Activated CD8-positive, alpha-beta T cell treated with anti-CD3 and anti-CD28 coated beads, Interleukin-2, amount 10 ng/mL, durations not matched to agents 7 days and 5 days (primary cell): Measurements from ENCODE around the gene SHBG. TPM values are rescaled to one million over a fixed set of nuclear protein-coding genes. Genes with fewer than 3 reads are reported as not detected.

Experiments used
- ATAC-seq: fragments of 150-1000 bp; cut with Tn5 transposase; one replicate; pipeline ENCODE4 v1.10.0; 2021; ENCODE audit warnings: moderate library complexity
- CTCF ChIA-PET: fragments of 350-600 bp; sonication (Branson Sonifier 250); formaldehyde crosslinking; loops from one replicate; lab custom pipeline; 2021; ENCODE audit warnings: antibody characterized with exemption; lab: Charles Lee
- POLR2A ChIA-PET: fragments of 350-600 bp; sonication (Branson Sonifier 250); formaldehyde crosslinking; loops from one replicate; lab custom pipeline; 2021; ENCODE audit warnings: antibody characterized with exemption; lab: Charles Lee
- DNase-seq: peaks from one replicate; pipeline ENCODE4 v3.0.0-alpha.2; 2020
- H3K27ac Mint-ChIP-seq: one replicate; pipeline ENCODE4 v1.8.0; 2021; ENCODE audit warnings: mild to moderate bottlenecking, mixed read lengths
- H3K27me3 Mint-ChIP-seq: one replicate; pipeline ENCODE4 v1.8.0; 2021; ENCODE audit warnings: low read depth, mixed read lengths
- H3K36me3 Mint-ChIP-seq: one replicate; pipeline ENCODE4 v1.8.0; 2021; ENCODE audit warnings: low read depth, mixed read lengths
- H3K4me1 Mint-ChIP-seq: one replicate; pipeline ENCODE4 v1.8.0; 2021; ENCODE audit warnings: low read depth, mixed read lengths
- H3K4me3 Mint-ChIP-seq: one replicate; pipeline ENCODE4 v1.8.0; 2021; ENCODE audit warnings: mild to moderate bottlenecking, mixed read lengths
- H3K9me3 Mint-ChIP-seq: one replicate; pipeline ENCODE4 v1.8.0; 2022; ENCODE audit warnings: mixed read lengths; ENCODE audit not compliant: insufficient read depth
- total RNA-seq, 2 experiments: library from RNA; stranded (reverse); gene quantifications; one replicate each; pipeline ENCODE4 v1.2.3, GENCODE V29; 2021

Gene SHBG
- total RNA-seq, 2 experiments from 2014 or later = not detected

DNA sequence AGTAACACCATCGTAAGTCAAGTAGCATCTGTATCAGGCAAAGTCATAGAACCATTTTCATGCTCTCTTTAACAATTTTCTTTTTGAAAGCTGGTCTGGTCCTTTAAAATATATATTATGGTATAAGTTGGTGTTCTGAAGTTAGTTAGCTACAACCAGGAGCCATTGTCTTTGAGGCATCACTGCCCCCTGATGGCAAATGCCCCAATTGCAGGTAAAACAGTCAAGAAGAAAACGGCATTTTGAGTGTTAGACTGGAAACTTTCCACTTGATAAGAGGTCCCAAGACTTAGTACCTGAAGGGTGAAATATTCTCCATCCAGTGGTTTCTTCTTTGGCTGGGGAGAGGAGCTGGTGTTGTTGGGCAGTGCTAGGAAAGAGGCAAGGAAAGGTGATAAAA is 43.3 kb downstream of the SHBG start:
- ChIA-PET CTCF (interaction anchor here (0.8 to 4.4 kb wide), 9 partner anchors 11 to 89 kb away, joined by 3 to 43 read pairs (median 5); partner anchors contain the start of genes MPDU1, SAT2, TP53 and WRAP53), POLR2A (interaction anchor here (1.4 kb wide), 1 partner anchor 14 kb away, joined by 8 read pairs; the partner anchor contains the start of gene TP53)
- no peak overlapping the region for H3K27ac Mint-ChIP-seq
- no peak overlapping the region for H3K4me3 Mint-ChIP-seq
- ATAC-seq (no peak), DNase-seq (peak; percentile 59)
- H3K9me3 Mint-ChIP-seq = peaks cover 11% of the 10 kb centered on the region
- H3K36me3 Mint-ChIP-seq = peaks cover 57% of the 10 kb centered on the region
- H3K4me1 Mint-ChIP-seq = no peaks in the 10 kb centered on the region
- H3K27me3 Mint-ChIP-seq = no peaks in the 10 kb centered on the region

DNA sequence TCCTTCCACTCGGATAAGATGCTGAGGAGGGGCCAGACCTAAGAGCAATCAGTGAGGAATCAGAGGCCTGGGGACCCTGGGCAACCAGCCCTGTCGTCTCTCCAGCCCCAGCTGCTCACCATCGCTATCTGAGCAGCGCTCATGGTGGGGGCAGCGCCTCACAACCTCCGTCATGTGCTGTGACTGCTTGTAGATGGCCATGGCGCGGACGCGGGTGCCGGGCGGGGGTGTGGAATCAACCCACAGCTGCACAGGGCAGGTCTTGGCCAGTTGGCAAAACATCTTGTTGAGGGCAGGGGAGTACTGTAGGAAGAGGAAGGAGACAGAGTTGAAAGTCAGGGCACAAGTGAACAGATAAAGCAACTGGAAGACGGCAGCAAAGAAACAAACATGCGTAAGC is 45.0 kb downstream of the SHBG start:
- Mint-ChIP-seq H3K27me3 (no peaks in the 10 kb centered on the region), H3K4me1 (no peaks in the 10 kb centered on the region), H3K36me3 (peaks cover 56% of the 10 kb centered on the region), H3K4me3 (no peak overlapping the region), H3K27ac (no peak overlapping the region), H3K9me3 (peaks cover 11% of the 10 kb centered on the region)
- ATAC-seq (no peak), DNase-seq (no peak)
- CTCF ChIA-PET = interaction anchor here (4.4 kb wide), 1 partner anchor 13 kb away, joined by 43 read pairs; the partner anchor contains the start of genes TP53 and WRAP53
- POLR2A ChIA-PET = interaction anchor here (0.6 to 3.6 kb wide), 2 partner anchors 12 to 148 kb away, joined by 8 to 21 read pairs; partner anchors contain the start of gene TP53

DNA sequence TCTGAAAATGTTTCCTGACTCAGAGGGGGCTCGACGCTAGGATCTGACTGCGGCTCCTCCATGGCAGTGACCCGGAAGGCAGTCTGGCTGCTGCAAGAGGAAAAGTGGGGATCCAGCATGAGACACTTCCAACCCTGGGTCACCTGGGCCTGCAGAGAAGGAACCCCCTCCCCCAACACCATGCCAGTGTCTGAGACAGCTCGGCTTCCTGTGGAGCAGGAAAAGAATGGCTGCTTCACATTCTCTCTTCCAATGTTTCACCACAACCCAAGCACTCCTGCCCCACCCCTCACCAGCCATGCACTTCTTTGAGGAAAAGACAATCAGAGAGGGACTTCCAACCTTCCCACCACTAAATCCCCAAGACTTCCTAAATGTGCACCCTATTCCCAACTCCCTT is 46.6 kb downstream of the SHBG start:
- Mint-ChIP-seq H3K27ac (no peak overlapping the region), H3K4me1 (no peaks in the 10 kb centered on the region), H3K36me3 (peaks cover 46% of the 10 kb centered on the region), H3K9me3 (peaks cover 11% of the 10 kb centered on the region), H3K27me3 (no peaks in the 10 kb centered on the region), H3K4me3 (no peak overlapping the region)
- DNase-seq = no peak
- ChIA-PET CTCF (interaction anchor here (1.0 to 1.4 kb wide), 2 partner anchors 11 to 44 kb away, joined by 3 to 4 read pairs; no protein-coding TSS in a partner anchor), POLR2A (interaction anchor here (3.6 kb wide), 1 partner anchor 10 kb away, joined by 21 read pairs; the partner anchor contains the start of gene TP53)
- no peak for ATAC-seq

DNA sequence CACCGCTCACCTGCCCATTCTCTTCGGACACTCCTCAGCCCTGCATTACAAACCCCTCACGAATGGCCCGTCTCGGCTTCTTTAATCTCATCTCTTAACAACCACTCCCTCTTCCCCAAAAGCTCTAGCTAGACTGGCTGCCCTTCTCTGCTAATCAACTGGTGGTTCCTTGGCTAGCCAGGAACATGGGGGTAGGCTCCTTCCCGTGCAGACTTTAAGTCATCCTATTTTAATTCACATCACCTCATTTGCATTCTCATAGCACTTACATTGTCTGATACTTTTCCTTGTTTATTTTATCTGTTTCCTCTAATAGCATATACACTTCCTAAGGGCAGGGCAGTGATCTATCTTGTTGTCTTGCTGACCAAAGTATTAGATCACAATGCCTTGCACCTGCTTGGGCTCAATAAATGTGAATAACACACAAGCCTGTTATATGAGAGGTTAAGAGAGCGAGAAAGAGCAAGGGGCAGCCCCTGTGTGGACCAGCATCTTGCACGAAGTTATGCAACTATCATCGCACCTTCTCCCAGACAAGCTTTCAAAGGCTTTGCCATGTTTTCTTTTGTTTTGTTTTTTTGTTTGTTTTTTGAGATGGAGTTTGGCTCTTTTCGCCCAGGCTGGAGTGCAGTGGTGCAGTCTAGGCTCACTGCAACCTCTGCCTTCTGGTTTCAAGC is 47.6 kb downstream of the SHBG start:
- H3K27me3 Mint-ChIP-seq = no peaks in the 10 kb centered on the region
- no peak overlapping the region for H3K4me3 Mint-ChIP-seq
- H3K27ac Mint-ChIP-seq = no peak overlapping the region
- no peaks in the 10 kb centered on the region for H3K4me1 Mint-ChIP-seq
- peaks cover 44% of the 10 kb centered on the region for H3K36me3 Mint-ChIP-seq
- POLR2A ChIA-PET = interaction anchor here (0.9 to 3.6 kb wide), 2 partner anchors 9 to 62 kb away, joined by 3 to 21 read pairs; partner anchors contain the start of genes FXR2 and TP53
- DNase-seq = no peak
- no peak for ATAC-seq
- H3K9me3 Mint-ChIP-seq = peaks cover 11% of the 10 kb centered on the region
- CTCF ChIA-PET = interaction anchor here (1.0 to 1.4 kb wide), 2 partner anchors 10 to 45 kb away, joined by 3 to 4 read pairs; no protein-coding TSS in a partner anchor

Other genes with a start within 250 kb of the SHBG start
- 1 to 10 TPM; 2.1 to 2.6 TPM for gene TNK1, start 249.0 kb upstream of the SHBG start, total RNA-seq
- 10 to 100 TPM; 87.9 to 92.6 TPM for gene PLSCR3, start 235.6 kb upstream of the SHBG start, total RNA-seq
- 10 to 100 TPM; 61.8 to 62.3 TPM for gene TMEM256, start 226.0 kb upstream of the SHBG start, total RNA-seq
- 1 to 10 TPM; 4.7 to 5.2 TPM for gene NLGN2, start 222.3 kb upstream of the SHBG start, total RNA-seq
- not detected for gene SPEM1, start 209.8 kb upstream of the SHBG start, total RNA-seq
- gene SPEM2, start 204.5 kb upstream of the SHBG start, total RNA-seq = not detected
- not detected for gene SPEM3, start 201.3 kb upstream of the SHBG start, total RNA-seq
- gene TMEM102, start 194.7 kb upstream of the SHBG start, total RNA-seq = 10 to 100 TPM; 16.5 to 18.1 TPM
- gene FGF11, start 190.6 kb upstream of the SHBG start, total RNA-seq = 10 to 100 TPM; 16.6 to 18.8 TPM
- 10 to 100 TPM; 14.1 to 15.7 TPM for gene CHRNB1, start 185.1 kb upstream of the SHBG start, total RNA-seq
- gene ZBTB4, start 150.5 kb upstream of the SHBG start, total RNA-seq = 10 to 100 TPM; 29.8 to 30.0 TPM
- not detected for gene SLC35G6, start 148.7 kb upstream of the SHBG start, total RNA-seq
- 100 to 1,000 TPM; 183 to 185 TPM for gene POLR2A, start 145.8 kb upstream of the SHBG start, total RNA-seq
- 100 to 1,000 TPM in 1 of 2 experiments, 10 to 100 TPM in 1; 93.7 to 100 TPM for gene TNFSF12, start 81.1 kb upstream of the SHBG start, total RNA-seq
- 1 to 10 TPM; 8.0 to 9.0 TPM for gene TNFSF13, start 71.4 kb upstream of the SHBG start, total RNA-seq
- gene SENP3, start 68.2 kb upstream of the SHBG start, total RNA-seq = 10 to 100 TPM; 54.4 to 62.0 TPM
- 10 to 100 TPM in 1 of 2 experiments, 1 to 10 TPM in 1; 9.4 to 10.7 TPM for gene CD68, start 50.5 kb upstream of the SHBG start, total RNA-seq
- 10 to 100 TPM; 69.0 to 70.4 TPM for gene MPDU1, start 46.3 kb upstream of the SHBG start, total RNA-seq
- under 1 TPM; 0.29 to 0.34 TPM for gene SOX15, start 40.0 kb upstream of the SHBG start, total RNA-seq
- 10 to 100 TPM; 27.6 to 31.8 TPM for gene FXR2, start 15.2 kb upstream of the SHBG start, total RNA-seq
- 10 to 100 TPM; 18.2 to 21.4 TPM for gene SAT2, start 2.3 kb upstream of the SHBG start, total RNA-seq
- not detected for gene ATP1B2, start 20.8 kb downstream of the SHBG start, total RNA-seq
- 100 to 1,000 TPM; 131 to 136 TPM for gene TP53, start 57.4 kb downstream of the SHBG start, total RNA-seq
- 10 to 100 TPM; 27.1 to 29.3 TPM for gene WRAP53, start 58.3 kb downstream of the SHBG start, total RNA-seq
- not detected for gene EFNB3, start 75.1 kb downstream of the SHBG start, total RNA-seq
- gene DNAH2, start 87.6 kb downstream of the SHBG start, total RNA-seq = not detected
- gene KDM6B, start 204.1 kb downstream of the SHBG start, total RNA-seq = 10 to 100 TPM; 12.4 to 12.6 TPM
- gene TMEM88, start 224.9 kb downstream of the SHBG start, total RNA-seq = 1 to 10 TPM in 1 of 2 experiments, under 1 TPM in 1; 0.87 to 1.2 TPM
- gene NAA38, start 227.4 kb downstream of the SHBG start, total RNA-seq = 10 to 100 TPM; 92.7 to 93.1 TPM
- gene CYB5D1, start 227.9 kb downstream of the SHBG start, total RNA-seq = 10 to 100 TPM in 1 of 2 experiments, 1 to 10 TPM in 1; 9.8 to 11.2 TPM